Endometrial microvascular endothelial cells (primary cell): ENCODE results near the gene CHD2. TPM values are rescaled to one million over a fixed set of nuclear protein-coding genes. Genes with fewer than 3 reads are reported as not detected.

Source experiments
- in situ Hi-C: cut with HindIII; loops from 2 replicates; pipeline ENCODE4 v1.10.0; 2017; ENCODE audit warnings: low sequenced_read_pairs, low pct_unique_long_range_greater_than_20kb; ENCODE audit errors: inconsistent ontology term
- total RNA-seq: library from RNA; depleted of rRNA; stranded (reverse); fragments of >200 nt; gene quantifications from one replicate; pipeline ENCODE4 v1.2.3, GENCODE V29; 2015; ENCODE audit errors: inconsistent ontology term

The CHD2 gene
- total RNA-seq, 1 donor from 2014 or later: 39.8 TPM

- in situ Hi-C loops: no loop called here
Observed at GRCh38 chr15:92920595-92921161, 20.6 kb downstream of the CHD2 start.

GRCh38 chr15:92921215-92922131 lies 21.3 kb downstream of the CHD2 start:
- in situ Hi-C loops: no loop called here

GRCh38 chr15:92922418-92923002 lies 22.4 kb downstream of the CHD2 start:
- in situ Hi-C loops: no loop called here

- in situ Hi-C loops: no loop called here
Observed at GRCh38 chr15:92924216-92924615, 24.1 kb downstream of the CHD2 start.

- in situ Hi-C loops: no loop called here
Observed at GRCh38 chr15:92925454-92925853, 25.3 kb downstream of the CHD2 start.

GRCh38 chr15:92928225-92928750 lies 28.2 kb downstream of the CHD2 start:
- in situ Hi-C loops: no loop called here

- in situ Hi-C loops: no loop called here
Observed at GRCh38 chr15:92929002-92929401, 28.9 kb downstream of the CHD2 start.

- in situ Hi-C loops: no loop called here
Observed at GRCh38 chr15:92930054-92930621, 30.0 kb downstream of the CHD2 start.

GRCh38 chr15:92930776-92931175 lies 30.7 kb downstream of the CHD2 start:
- in situ Hi-C loops: no loop called here

GRCh38 chr15:92932946-92933649 lies 33.0 kb downstream of the CHD2 start:
- in situ Hi-C loops: no loop called here

GRCh38 chr15:92933831-92934230 lies 33.7 kb downstream of the CHD2 start:
- in situ Hi-C loops: no loop called here

- in situ Hi-C loops: no loop called here
Observed at GRCh38 chr15:92934716-92935115, 34.6 kb downstream of the CHD2 start.

GRCh38 chr15:92936138-92936537 lies 36.0 kb downstream of the CHD2 start:
- in situ Hi-C loops: no loop called here

GRCh38 chr15:92936693-92937092 lies 36.6 kb downstream of the CHD2 start:
- in situ Hi-C loops: no loop called here

GRCh38 chr15:92937901-92938300 lies 37.8 kb downstream of the CHD2 start:
- in situ Hi-C loops: no loop called here

GRCh38 chr15:92938387-92938786 lies 38.3 kb downstream of the CHD2 start:
- in situ Hi-C loops: no loop called here

GRCh38 chr15:92941668-92942067 lies 41.5 kb downstream of the CHD2 start:
- in situ Hi-C loops: no loop called here

GRCh38 chr15:92942706-92943105 lies 42.6 kb downstream of the CHD2 start:
- in situ Hi-C loops: no loop called here

GRCh38 chr15:92943581-92943980 lies 43.5 kb downstream of the CHD2 start:
- in situ Hi-C loops: no loop called here
